ENCODE results near the gene MYL11. TPM values are rescaled to one million over a fixed set of nuclear protein-coding genes. Genes with fewer than 3 reads are reported as not detected.

The MYL11 gene
- total and polyA plus RNA-seq, 12 donors, result 1.1 to 2.9 (median 2.7) TPM; not detected in 9

- Histone ChIP-seq H3K27ac (peak overlapping the region; percentile 78 to 98 (median 95)), H3K4me3 (peak overlapping the region; percentile 6 to 90 (median 44)), H3K4me1 (replicated peaks in 1 of 2) (peaks cover 42 to 44% of the 10 kb centered on the region in 2 donors), H3K36me3 (replicated peaks in 1 of 2) (peaks cover 0 to 63% of the 10 kb centered on the region in 2 donors), H3K27me3 (no peaks in the 10 kb centered on the region), H3K9me3 (replicated peaks in 1 of 3) (no peaks in the 10 kb centered on the region)
- 62 to 70% (median 68%) methylated on average over 4 to 7 of the region's 7 CpGs; no CpG with 5 or more reads in 1 of the 4 donors for WGBS, 4 donors
- TF ChIP-seq CTCF (IDR thresholded peaks at IDR 0.05) (no peak), POLR2A (IDR thresholded peaks at IDR 0.05) (no peak)
- intact Hi-C loops (cut with DNase I), result no loop called here
- DNase-seq, result no peak
Observed at GRCh38 chr16:30355954-30356308, 18.7 kb upstream of the MYL11 start.

DNA sequence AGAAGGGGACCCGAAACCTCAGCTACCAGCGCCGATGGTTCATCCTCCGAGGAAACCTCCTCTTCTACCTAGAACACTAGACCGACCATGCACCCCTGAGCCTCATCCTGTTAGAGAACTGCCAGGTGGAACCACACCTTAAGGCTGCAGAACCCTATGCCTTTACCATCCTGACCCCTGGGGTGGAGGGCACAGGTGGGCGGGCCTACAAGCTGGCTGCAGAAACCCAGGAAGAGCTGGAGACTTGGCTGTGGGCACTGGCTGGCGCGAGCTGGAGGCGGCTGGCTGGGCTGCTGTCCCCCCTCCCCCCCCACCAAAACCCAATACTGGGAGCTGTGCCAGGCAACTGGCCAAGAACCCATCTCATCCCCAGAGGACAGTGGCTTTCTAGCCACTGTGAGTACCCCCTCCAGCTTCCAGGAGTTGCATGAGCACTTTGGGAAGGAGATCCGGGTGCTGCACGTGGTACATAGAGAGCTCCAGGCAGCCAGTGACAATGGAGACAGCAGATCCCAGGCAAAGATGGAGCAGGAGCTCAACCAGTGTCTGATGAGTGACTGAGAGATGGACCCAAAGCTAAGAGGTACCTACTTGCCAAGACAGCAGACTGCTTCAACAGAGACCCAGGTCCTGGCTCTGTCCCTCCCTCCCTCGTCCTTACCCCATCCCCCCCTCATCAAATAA is 18.1 kb upstream of the MYL11 start:
- no peaks in the 10 kb centered on the region for H3K9me3 ChIP-seq (replicated peaks in 1 of 3)
- peaks cover 0 to 57% of the 10 kb centered on the region in 2 donors for H3K36me3 ChIP-seq (replicated peaks in 1 of 2)
- intact Hi-C loops (cut with DNase I), result no loop called here
- peak overlapping the region in 1 of 4 donors; percentile 90 for H3K4me3 ChIP-seq
- TF ChIP-seq POLR2A (IDR thresholded peaks at IDR 0.05) (no peak), CTCF (IDR thresholded peaks at IDR 0.05) (no peak)
- peak overlapping the region; percentile 78 to 98 (median 95) for H3K27ac ChIP-seq
- WGBS, 4 donors, result 58 to 82% (median 70%) methylated on average over 6 to 12 of the region's 12 CpGs
- peaks cover 38 to 40% of the 10 kb centered on the region in 2 donors for H3K4me1 ChIP-seq (replicated peaks in 1 of 2)
- H3K27me3 ChIP-seq, result no peaks in the 10 kb centered on the region
- DNase-seq, result peak; percentile 66 to 79 (median 71)

DNA sequence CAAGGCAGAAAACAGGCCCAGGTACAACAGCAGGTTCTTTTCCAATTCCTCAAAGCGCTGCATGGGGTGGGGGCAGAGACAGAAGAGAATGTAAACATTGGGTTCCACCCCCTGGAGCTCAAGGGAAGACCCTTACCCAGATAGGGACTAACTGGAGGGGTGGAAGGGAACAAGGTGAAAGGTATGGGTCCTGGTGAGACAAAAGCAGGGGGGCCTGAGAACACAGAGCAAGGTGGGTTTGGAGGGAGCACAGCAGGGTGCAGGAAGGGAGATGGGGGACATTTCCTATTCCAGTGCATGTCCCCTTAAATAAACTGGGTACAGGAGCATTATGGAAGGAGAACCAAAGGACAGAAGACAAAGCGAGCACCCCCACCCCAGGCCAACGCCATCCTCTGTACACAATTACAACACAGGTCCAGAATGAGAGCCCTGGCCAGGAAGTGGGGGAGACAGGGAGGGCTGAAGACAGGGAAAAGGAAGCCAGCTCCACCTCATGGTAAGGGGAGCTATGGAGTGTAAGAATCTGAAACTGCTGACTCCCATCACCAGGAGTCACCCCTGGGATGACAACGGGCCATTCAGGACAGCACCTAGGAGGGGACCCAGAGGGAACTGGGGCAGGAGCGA is 17.4 kb upstream of the MYL11 start:
- H3K4me1 ChIP-seq (replicated peaks in 1 of 2), result peaks cover 31 to 33% of the 10 kb centered on the region in 2 donors
- TF ChIP-seq POLR2A (IDR thresholded peaks at IDR 0.05), result no peak
- no peak for TF ChIP-seq CTCF (IDR thresholded peaks at IDR 0.05)
- intact Hi-C loops (cut with DNase I), result no loop called here
- H3K4me3 ChIP-seq, result no peak overlapping the region
- no peaks in the 10 kb centered on the region for H3K27me3 ChIP-seq
- WGBS, 4 donors, result 76 to 85% (median 79%) methylated on average over 5 of the region's 5 CpGs
- H3K9me3 ChIP-seq (replicated peaks in 1 of 3), result no peaks in the 10 kb centered on the region
- DNase-seq, result no peak
- peaks cover 0 to 53% of the 10 kb centered on the region in 2 donors for H3K36me3 ChIP-seq (replicated peaks in 1 of 2)
- H3K27ac ChIP-seq, result peak overlapping the region in 2 of 5 donors; percentile 98

GRCh38 chr16:30357715-30358576 is 16.7 kb upstream of the MYL11 start:
- intact Hi-C loops (cut with DNase I), result no loop called here
- Histone ChIP-seq H3K4me1 (replicated peaks in 1 of 2) (peaks cover 24 to 26% of the 10 kb centered on the region in 2 donors), H3K27me3 (no peaks in the 10 kb centered on the region), H3K9me3 (replicated peaks in 1 of 3) (no peaks in the 10 kb centered on the region), H3K4me3 (no peak overlapping the region), H3K27ac (no peak overlapping the region), H3K36me3 (replicated peaks in 1 of 2) (peaks cover 0 to 53% of the 10 kb centered on the region in 2 donors)
- TF ChIP-seq POLR2A (IDR thresholded peaks at IDR 0.05) (no peak), CTCF (IDR thresholded peaks at IDR 0.05) (no peak)
- peak in 1 of 7 donors; percentile 23 for DNase-seq
- 81 to 88% (median 85%) methylated on average over 18 to 37 of the region's 37 CpGs for WGBS, 4 donors

Measured in adrenal gland (tissue), 12 donors.